Retinal pigment epithelial cell (primary cell): ENCODE measurements around the gene WWOX.

Source experiments
- DNase-seq: peaks from one replicate; pipeline ENCODE4 v3.0.0-alpha.2; 2010; ENCODE audit warnings: low read depth
- H3K4me3 ChIP-seq: 2 replicates; pipeline ENCODE4 v1.5.1; 2011; ENCODE audit warnings: mild to moderate bottlenecking, low read length, control low read depth, moderate library complexity
- CTCF ChIP-seq: conservative IDR thresholded peaks from 2 replicates; pipeline ENCODE4 v1.5.1; 2011; ENCODE audit warnings: low read depth, low read length, control low read depth, inconsistent platforms

The WWOX gene

GRCh38 chr16:78795433-78795832, 696.0 kb downstream of the WWOX start:
- no peak for DNase-seq
- no peak for TF ChIP-seq CTCF
- H3K4me3 ChIP-seq = no peak overlapping the region

GRCh38 chr16:78796221-78796866, 696.9 kb downstream of the WWOX start:
- no peak for TF ChIP-seq CTCF
- H3K4me3 ChIP-seq = no peak overlapping the region
- DNase-seq = no peak

GRCh38 chr16:78799429-78799828, 700.0 kb downstream of the WWOX start:
- H3K4me3 ChIP-seq = no peak overlapping the region
- no peak for DNase-seq
- TF ChIP-seq CTCF = no peak

GRCh38 chr16:78800523-78800922, 701.1 kb downstream of the WWOX start:
- no peak for DNase-seq
- TF ChIP-seq CTCF = no peak

GRCh38 chr16:78804058-78804735, 704.7 kb downstream of the WWOX start:
- TF ChIP-seq CTCF = no peak
- DNase-seq = no peak
- H3K4me3 ChIP-seq = no peak overlapping the region

More at GRCh38 chr16:78800523-78800922, 701.1 kb downstream of the WWOX start:
- H3K4me3 ChIP-seq = no peak overlapping the region

- no peak for DNase-seq
- H3K4me3 ChIP-seq = no peak overlapping the region
- TF ChIP-seq CTCF = no peak
Measured at GRCh38 chr16:78805556-78805955, 706.1 kb downstream of the WWOX start.

- no peak for TF ChIP-seq CTCF
Measured at GRCh38 chr16:78811247-78811646, 711.8 kb downstream of the WWOX start.

More at GRCh38 chr16:78811247-78811646, 711.8 kb downstream of the WWOX start:
- no peak for DNase-seq
- no peak overlapping the region for H3K4me3 ChIP-seq
